Neural crest cell (in vitro differentiated cells): ENCODE data around the gene RAET1G. TPM values are rescaled to one million over a fixed set of nuclear protein-coding genes. Genes with fewer than 3 reads are reported as not detected.

Source experiments
- DNase-seq: peaks from one replicate; pipeline ENCODE4 v3.0.0; 2021; ENCODE audit warnings: low read depth, mixed read lengths, low spot score
- H3K27ac Mint-ChIP-seq: one replicate; pipeline ENCODE4 v1.8.0; 2021; ENCODE audit warnings: mild to moderate bottlenecking, mixed read lengths; ENCODE audit not compliant: unreplicated experiment
- H3K27me3 Mint-ChIP-seq: 2 replicates; pipeline ENCODE4 v1.8.0; 2021; ENCODE audit warnings: low read depth, mild to moderate bottlenecking, mixed read lengths
- H3K36me3 Mint-ChIP-seq: 2 replicates; pipeline ENCODE4 v1.8.0; 2021; ENCODE audit warnings: low read depth, mild to moderate bottlenecking, mixed read lengths
- H3K4me1 Mint-ChIP-seq: 2 replicates; pipeline ENCODE4 v1.8.0; 2021; ENCODE audit warnings: mixed read lengths
- H3K4me3 Mint-ChIP-seq: one replicate; pipeline ENCODE4 v1.8.0; 2021; ENCODE audit warnings: mild to moderate bottlenecking, mixed read lengths
- H3K9me3 Mint-ChIP-seq: 2 replicates; pipeline ENCODE4 v1.8.0; 2021; ENCODE audit warnings: mixed read lengths
- CTCF ChIP-seq: fragments of 200-600 bp; sonication (generic); conservative IDR thresholded peaks from 2 replicates; pipeline ENCODE4 v1.5.0; 2021; ENCODE audit warnings: antibody characterized with exemption, mild to moderate bottlenecking
- total RNA-seq: library from RNA; stranded (reverse); gene quantifications from 2 replicates; pipeline ENCODE4 v1.2.1, GENCODE V29; 2021

The RAET1G gene
- total RNA-seq, 1 donor from 2014 or later: not detected

GRCh38 chr6:149904661-149905370, 18.1 kb downstream of the RAET1G start:
- Mint-ChIP-seq H3K36me3 (peaks cover 5% of the 10 kb centered on the region), H3K4me3 (no peak overlapping the region), H3K9me3 (peaks cover 8% of the 10 kb centered on the region), H3K27ac (no peak overlapping the region), H3K4me1 (no peaks in the 10 kb centered on the region), H3K27me3 (peaks cover 3% of the 10 kb centered on the region)
- no peak for TF ChIP-seq CTCF
- DNase-seq: no peak

- Mint-ChIP-seq H3K9me3 (peaks cover 6% of the 10 kb centered on the region), H3K4me3 (no peak overlapping the region), H3K27me3 (peaks cover 3% of the 10 kb centered on the region), H3K27ac (no peak overlapping the region), H3K4me1 (no peaks in the 10 kb centered on the region), H3K36me3 (peaks cover 5% of the 10 kb centered on the region)
- TF ChIP-seq CTCF: no peak
- no peak for DNase-seq
Measured at GRCh38 chr6:149903938-149904611, 18.8 kb downstream of the RAET1G start.

- Mint-ChIP-seq H3K27ac (no peak overlapping the region), H3K4me3 (no peak overlapping the region), H3K9me3 (no peaks in the 10 kb centered on the region), H3K27me3 (peaks cover 5% of the 10 kb centered on the region), H3K36me3 (no peaks in the 10 kb centered on the region), H3K4me1 (no peaks in the 10 kb centered on the region)
- TF ChIP-seq CTCF: no peak
- no peak for DNase-seq
Measured at GRCh38 chr6:149901444-149902140, 21.3 kb downstream of the RAET1G start.

- no peak for TF ChIP-seq CTCF
- no peak overlapping the region for H3K27ac Mint-ChIP-seq
- H3K36me3 Mint-ChIP-seq: no peaks in the 10 kb centered on the region
- H3K9me3 Mint-ChIP-seq: no peaks in the 10 kb centered on the region
- peaks cover 5% of the 10 kb centered on the region for H3K27me3 Mint-ChIP-seq
- no peak overlapping the region for H3K4me3 Mint-ChIP-seq
- DNase-seq: no peak
- no peaks in the 10 kb centered on the region for H3K4me1 Mint-ChIP-seq
Measured at GRCh38 chr6:149900620-149901443, 22.1 kb downstream of the RAET1G start.

GRCh38 chr6:149899926-149900619, 22.8 kb downstream of the RAET1G start:
- no peaks in the 10 kb centered on the region for H3K4me1 Mint-ChIP-seq
- H3K36me3 Mint-ChIP-seq: no peaks in the 10 kb centered on the region

More at GRCh38 chr6:149899926-149900619, 22.8 kb downstream of the RAET1G start:
- Mint-ChIP-seq H3K4me3 (no peak overlapping the region), H3K27ac (no peak overlapping the region), H3K27me3 (peaks cover 5% of the 10 kb centered on the region), H3K9me3 (no peaks in the 10 kb centered on the region)
- no peak for DNase-seq
- no peak for TF ChIP-seq CTCF
